ENCODE results near the gene MAP3K7. TPM values are rescaled to one million over a fixed set of nuclear protein-coding genes. Genes with fewer than 3 reads are reported as not detected.
"Not testable (repeated sequence)": the region's sequence is repeated elsewhere in the genome, so short reads cannot be mapped to it uniquely, and the experiment has no call there.

MAP3K7 gene
- total RNA-seq, 3 donors from 2014 or later (not counting 1 experiment from before 2014, with no cell fraction given): 17.5 to 30.2 (median 27.5) TPM

GRCh38 chr6:90572856-90573255 lies 14.0 kb downstream of the MAP3K7 start:
- H3K27me3 Mint-ChIP-seq (ENCODE audit: low read depth in 2 of 2): no peaks in the 10 kb centered on the region
- Histone ChIP-seq H3K9me3 (ENCODE audit: control insufficient read depth, insufficient read depth, low read length) (no peaks in the 10 kb centered on the region), H3K4me3 (ENCODE audit: low read length) (no peak overlapping the region), H3K27ac (ENCODE audit: low read length) (no peak overlapping the region), H3K4me1 (ENCODE audit: control insufficient read depth, insufficient read depth, low read length) (no peaks in the 10 kb centered on the region), H3K36me3 (ENCODE audit: control insufficient read depth, insufficient read depth, low read length) (peaks cover 5% of the 10 kb centered on the region), H3K27me3 (ENCODE audit: control insufficient read depth, insufficient read depth, low read length) (no peaks in the 10 kb centered on the region)
- DNase-seq: no peak
- TF ChIP-seq, protein P1, sequence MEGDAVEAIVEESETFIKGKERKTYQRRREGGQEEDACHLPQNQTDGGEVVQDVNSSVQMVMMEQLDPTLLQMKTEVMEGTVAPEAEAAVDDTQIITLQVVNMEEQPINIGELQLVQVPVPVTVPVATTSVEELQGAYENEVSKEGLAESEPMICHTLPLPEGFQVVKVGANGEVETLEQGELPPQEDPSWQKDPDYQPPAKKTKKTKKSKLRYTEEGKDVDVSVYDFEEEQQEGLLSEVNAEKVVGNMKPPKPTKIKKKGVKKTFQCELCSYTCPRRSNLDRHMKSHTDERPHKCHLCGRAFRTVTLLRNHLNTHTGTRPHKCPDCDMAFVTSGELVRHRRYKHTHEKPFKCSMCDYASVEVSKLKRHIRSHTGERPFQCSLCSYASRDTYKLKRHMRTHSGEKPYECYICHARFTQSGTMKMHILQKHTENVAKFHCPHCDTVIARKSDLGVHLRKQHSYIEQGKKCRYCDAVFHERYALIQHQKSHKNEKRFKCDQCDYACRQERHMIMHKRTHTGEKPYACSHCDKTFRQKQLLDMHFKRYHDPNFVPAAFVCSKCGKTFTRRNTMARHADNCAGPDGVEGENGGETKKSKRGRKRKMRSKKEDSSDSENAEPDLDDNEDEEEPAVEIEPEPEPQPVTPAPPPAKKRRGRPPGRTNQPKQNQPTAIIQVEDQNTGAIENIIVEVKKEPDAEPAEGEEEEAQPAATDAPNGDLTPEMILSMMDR (IDR thresholded peaks at IDR 0.05): no peak
- intact Hi-C loops (cut with micrococcal nuclease): no loop called here
- H3K9me3 Mint-ChIP-seq: no peaks in the 10 kb centered on the region
- H3K4me3 Mint-ChIP-seq: no peak overlapping the region
- H3K36me3 Mint-ChIP-seq: no peaks in the 10 kb centered on the region
- 100% methylated on average over 1 of the region's 2 CpGs for WGBS (ENCODE audit: insufficient coverage)
- no peak for ATAC-seq
- H3K27ac Mint-ChIP-seq: peak overlapping the region in 1 of 2 donors; percentile 16
- H3K4me1 Mint-ChIP-seq: peaks cover 20 to 22% of the 10 kb centered on the region in 2 donors

DNA sequence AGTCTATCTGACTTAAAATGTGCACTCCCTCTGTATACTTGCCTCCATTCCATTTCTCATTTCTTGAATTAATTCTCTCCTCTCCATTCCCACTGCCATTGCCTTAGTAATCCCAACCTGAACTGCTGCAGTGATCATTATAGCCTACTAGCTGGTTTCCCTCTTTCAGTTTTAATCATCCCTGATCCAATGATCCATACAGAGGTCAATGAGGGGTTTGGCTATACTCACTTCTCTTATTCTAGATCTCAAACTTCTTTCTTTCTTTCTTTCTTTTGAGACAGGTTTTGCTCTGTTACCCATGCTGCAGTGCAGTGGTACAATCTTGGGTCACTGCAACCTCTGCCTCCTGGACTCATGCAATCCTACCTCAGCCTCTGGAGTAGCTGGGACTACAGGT lies 17.6 kb downstream of the MAP3K7 start:
- ATAC-seq (no peak), DNase-seq (no peak)
- Mint-ChIP-seq H3K4me3 (no peak overlapping the region), H3K27me3 (ENCODE audit: low read depth in 2 of 2) (no peaks in the 10 kb centered on the region), H3K4me1 (peaks cover 35 to 42% of the 10 kb centered on the region in 2 donors), H3K36me3 (peaks cover 15% of the 10 kb centered on the region), H3K9me3 (no peaks in the 10 kb centered on the region), H3K27ac (peak overlapping the region in 1 of 2 donors; percentile 21)
- intact Hi-C loops (cut with micrococcal nuclease): no loop called here
- no peak overlapping the region for H3K27ac ChIP-seq (ENCODE audit: low read length)
- H3K27me3 ChIP-seq (ENCODE audit: control insufficient read depth, insufficient read depth, low read length): no peaks in the 10 kb centered on the region
- H3K36me3 ChIP-seq (ENCODE audit: control insufficient read depth, insufficient read depth, low read length): peaks cover 5% of the 10 kb centered on the region
- TF ChIP-seq, protein P1 (IDR thresholded peaks at IDR 0.05): no peak
- H3K4me1 ChIP-seq (ENCODE audit: control insufficient read depth, insufficient read depth, low read length): no peaks in the 10 kb centered on the region
- no peaks in the 10 kb centered on the region for H3K9me3 ChIP-seq (ENCODE audit: control insufficient read depth, insufficient read depth, low read length)
- no peak overlapping the region for H3K4me3 ChIP-seq (ENCODE audit: low read length)

- H3K4me3 Mint-ChIP-seq; DNase-seq; H3K4me1 ChIP-seq (ENCODE audit: control insufficient read depth, insufficient read depth, low read length); H3K27me3 ChIP-seq (ENCODE audit: control insufficient read depth, insufficient read depth, low read length); H3K27ac Mint-ChIP-seq; H3K36me3 ChIP-seq (ENCODE audit: control insufficient read depth, insufficient read depth, low read length); H3K4me3 ChIP-seq (ENCODE audit: low read length); H3K27ac ChIP-seq (ENCODE audit: low read length); H3K9me3 ChIP-seq (ENCODE audit: control insufficient read depth, insufficient read depth, low read length); ATAC-seq; H3K9me3 Mint-ChIP-seq; intact Hi-C loops (cut with micrococcal nuclease); H3K27me3 Mint-ChIP-seq (ENCODE audit: low read depth in 2 of 2): not testable (repeated sequence)
- peaks cover 15% of the 10 kb centered on the region for H3K36me3 Mint-ChIP-seq
- peaks cover 45 to 55% of the 10 kb centered on the region in 2 donors for H3K4me1 Mint-ChIP-seq
- WGBS (ENCODE audit: insufficient coverage): no CpG with 5 or more reads among the region's 1 CpG
Observed at GRCh38 chr6:90567682-90568081, 19.2 kb downstream of the MAP3K7 start.

DNA sequence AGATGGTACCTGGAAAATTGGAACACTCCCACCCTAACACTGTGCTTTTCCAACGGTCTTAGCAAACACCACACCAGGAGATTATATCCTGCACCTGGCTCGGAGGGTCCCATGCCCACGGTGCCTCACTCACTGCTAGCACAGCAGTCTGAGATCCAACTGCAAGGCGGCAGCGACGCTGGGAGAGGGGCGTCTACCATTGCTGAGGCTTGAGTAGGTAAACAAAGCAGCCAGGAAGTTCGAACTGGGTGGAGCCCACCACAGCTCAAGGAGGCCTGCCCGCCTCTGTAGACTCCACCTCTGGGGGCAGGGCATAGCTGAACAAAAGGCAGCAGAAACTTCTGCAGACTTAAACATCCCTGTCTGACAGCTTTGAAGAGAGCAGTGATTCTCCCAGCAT lies 24.5 kb downstream of the MAP3K7 start:
- peaks cover 17% of the 10 kb centered on the region for H3K4me1 ChIP-seq (ENCODE audit: control insufficient read depth, insufficient read depth, low read length)
- H3K27me3 Mint-ChIP-seq (ENCODE audit: low read depth in 2 of 2); H3K9me3 ChIP-seq (ENCODE audit: control insufficient read depth, insufficient read depth, low read length); ATAC-seq; H3K27me3 ChIP-seq (ENCODE audit: control insufficient read depth, insufficient read depth, low read length); H3K9me3 Mint-ChIP-seq; H3K4me3 ChIP-seq (ENCODE audit: low read length); intact Hi-C loops (cut with micrococcal nuclease): not testable (repeated sequence)
- H3K36me3 ChIP-seq (ENCODE audit: control insufficient read depth, insufficient read depth, low read length): peaks cover 13% of the 10 kb centered on the region
- Mint-ChIP-seq H3K27ac (peak overlapping the region; percentile 1 to 81), H3K4me3 (peak overlapping the region; percentile 82), H3K36me3 (peaks cover 15% of the 10 kb centered on the region), H3K4me1 (peaks cover 53 to 62% of the 10 kb centered on the region in 2 donors)
- peak overlapping the region; percentile 50 for H3K27ac ChIP-seq (ENCODE audit: low read length)
- DNase-seq: peak in 1 of 2 donors; percentile 24
- WGBS (ENCODE audit: insufficient coverage): 71% methylated on average over 9 of the region's 9 CpGs
